ENCODE data around the gene H3-3A.

GRCh38 chr1:226086776-226087175, 24.3 kb downstream of the H3-3A start:
- TF ChIP-seq CTCF (IDR thresholded peaks at IDR 0.05) (no peak), POLR2A (IDR thresholded peaks at IDR 0.05) (no peak)

Data from uterus (tissue), 2 donors.